Body of pancreas (tissue), 4 donors: Measurements from ENCODE around the gene GDF7.

Source experiments
- CTCF ChIP-seq, 7 experiments: fragments of 450-650 bp in 4 of 7; fragments of 200-600 bp in 3 of 7; sonication (generic) in 3 of 7; IDR thresholded peaks; one replicate each; pipeline ENCODE4 v1.5.1; 2016 to 2019; ENCODE audit warnings: antibody characterized with exemption in 7 of 7
- POLR2A ChIP-seq, 3 donors: fragments of 450-650 bp; IDR thresholded peaks; one replicate each; pipeline ENCODE4 v1.6.1; 2016; ENCODE audit warnings: antibody characterized with exemption in 3 of 3, mild to moderate bottlenecking in 2 of 3

- TF ChIP-seq CTCF (IDR thresholded peaks at IDR 0.05): no peak
- TF ChIP-seq POLR2A (IDR thresholded peaks at IDR 0.05): no peak
These were observed 4.2 kb downstream of the GDF7 start for GRCh38 chr2:20671036-20671735.
